Measurements from ENCODE around the gene TSPAN9.
A peak's percentile ranks its signal among the peaks of the same experiment; 100 is the strongest.

Gene TSPAN9

GRCh38 chr12:3091038-3091319 is 13.8 kb downstream of the TSPAN9 start:
- DNase-seq, result no peak
- peak overlapping the region; percentile 29 for H3K27ac Mint-ChIP-seq
- H3K9me3 Mint-ChIP-seq, result peaks cover under 1% of the 10 kb centered on the region
- no peak for TF ChIP-seq CTCF (IDR thresholded peaks at IDR 0.05)
- H3K36me3 Mint-ChIP-seq (ENCODE audit: low read depth), result peaks cover 10% of the 10 kb centered on the region
- H3K27me3 Mint-ChIP-seq (ENCODE audit: low read depth, poor library complexity), result no peaks in the 10 kb centered on the region
- H3K4me1 Mint-ChIP-seq, result peaks cover 43% of the 10 kb centered on the region
- no peak overlapping the region for H3K4me3 Mint-ChIP-seq

GRCh38 chr12:3091382-3092241 is 14.4 kb downstream of the TSPAN9 start:
- H3K36me3 Mint-ChIP-seq (ENCODE audit: low read depth), result peaks cover 12% of the 10 kb centered on the region
- H3K4me3 Mint-ChIP-seq, result no peak overlapping the region
- peaks cover 42% of the 10 kb centered on the region for H3K4me1 Mint-ChIP-seq
- H3K27me3 Mint-ChIP-seq (ENCODE audit: low read depth, poor library complexity), result no peaks in the 10 kb centered on the region
- H3K9me3 Mint-ChIP-seq, result peaks cover 7% of the 10 kb centered on the region
- no peak for TF ChIP-seq CTCF (IDR thresholded peaks at IDR 0.05)
- DNase-seq, result no peak
- no peak overlapping the region for H3K27ac Mint-ChIP-seq

GRCh38 chr12:3092764-3093163 is 15.6 kb downstream of the TSPAN9 start:
- Mint-ChIP-seq H3K9me3 (peaks cover 19% of the 10 kb centered on the region), H3K27me3 (ENCODE audit: low read depth, poor library complexity) (no peaks in the 10 kb centered on the region), H3K27ac (no peak overlapping the region), H3K4me1 (peaks cover 48% of the 10 kb centered on the region), H3K36me3 (ENCODE audit: low read depth) (peaks cover 23% of the 10 kb centered on the region), H3K4me3 (no peak overlapping the region)
- no peak for DNase-seq
- TF ChIP-seq CTCF (IDR thresholded peaks at IDR 0.05), result no peak

- peak overlapping the region; percentile 24 for H3K4me3 Mint-ChIP-seq
- H3K9me3 Mint-ChIP-seq, result peaks cover 42% of the 10 kb centered on the region
- H3K27ac Mint-ChIP-seq, result peak overlapping the region; percentile 81
- peaks cover 52% of the 10 kb centered on the region for H3K36me3 Mint-ChIP-seq (ENCODE audit: low read depth)
- H3K4me1 Mint-ChIP-seq, result peaks cover 53% of the 10 kb centered on the region
- DNase-seq, result no peak
- TF ChIP-seq CTCF (IDR thresholded peaks at IDR 0.05), result no peak
- H3K27me3 Mint-ChIP-seq (ENCODE audit: low read depth, poor library complexity), result no peaks in the 10 kb centered on the region
Observed at GRCh38 chr12:3097186-3097804, 20.1 kb downstream of the TSPAN9 start.

- no peak for TF ChIP-seq CTCF (IDR thresholded peaks at IDR 0.05)
- no peaks in the 10 kb centered on the region for H3K27me3 Mint-ChIP-seq (ENCODE audit: low read depth, poor library complexity)
- H3K27ac Mint-ChIP-seq, result peak overlapping the region; percentile 81
- peak; percentile 35 for DNase-seq
- peak overlapping the region; percentile 24 for H3K4me3 Mint-ChIP-seq
- H3K36me3 Mint-ChIP-seq (ENCODE audit: low read depth), result peaks cover 52% of the 10 kb centered on the region
- peaks cover 52% of the 10 kb centered on the region for H3K4me1 Mint-ChIP-seq
- H3K9me3 Mint-ChIP-seq, result peaks cover 42% of the 10 kb centered on the region
Observed at GRCh38 chr12:3097836-3098235, 20.7 kb downstream of the TSPAN9 start.

GRCh38 chr12:3098436-3098835 is 21.3 kb downstream of the TSPAN9 start:
- no peaks in the 10 kb centered on the region for H3K27me3 Mint-ChIP-seq (ENCODE audit: low read depth, poor library complexity)
- H3K4me3 Mint-ChIP-seq, result no peak overlapping the region
- no peak for DNase-seq
- peaks cover 49% of the 10 kb centered on the region for H3K36me3 Mint-ChIP-seq (ENCODE audit: low read depth)
- H3K4me1 Mint-ChIP-seq, result peaks cover 58% of the 10 kb centered on the region
- no peak for TF ChIP-seq CTCF (IDR thresholded peaks at IDR 0.05)
- H3K9me3 Mint-ChIP-seq, result peaks cover 42% of the 10 kb centered on the region
- H3K27ac Mint-ChIP-seq, result no peak overlapping the region
